Urinary bladder (tissue), 4 donors: ENCODE measurements around the gene PARP3. TPM values are rescaled to one million over a fixed set of nuclear protein-coding genes. Genes with fewer than 3 reads are reported as not detected.

Source experiments
- DNase-seq: peaks from one replicate; pipeline ENCODE4 v3.0.0-alpha.2; 2015; ENCODE audit errors: extremely low spot score
- H3K27ac ChIP-seq: one replicate; pipeline ENCODE4 v1.5.1; 2013; ENCODE audit warnings: low read depth, mild to moderate bottlenecking, moderate library complexity
- H3K36me3 ChIP-seq: one replicate; pipeline ENCODE4 v1.6.1; 2013; ENCODE audit warnings: mild to moderate bottlenecking, moderate library complexity; ENCODE audit not compliant: insufficient read depth
- H3K4me1 ChIP-seq: one replicate; pipeline ENCODE4 v1.6.1; 2013; ENCODE audit warnings: mild to moderate bottlenecking, moderate library complexity; ENCODE audit not compliant: insufficient read depth
- H3K4me3 ChIP-seq: one replicate; pipeline ENCODE4 v1.5.1; 2013; ENCODE audit warnings: low read depth, low read length
- whole genome bisulfite sequencing: extraction: QIAGEN DNeasy Blood & Tissue Kit; methylation state at CpG from one replicate; pipeline ENCODE4 v1.1.7; 2013; 5-methylcytosine and 5-hydroxymethylcytosine counted together
- polyA plus RNA-seq: library from polyadenylated mRNA; stranded (reverse); fragments of 200-250 nt; gene quantifications from one replicate; pipeline ENCODE4 v1.2.3, GENCODE V29; 2013
- total RNA-seq: library from RNA; depleted of rRNA; stranded (reverse); fragments of >200 nt; gene quantifications from one replicate; pipeline ENCODE4 v1.2.3, GENCODE V29; 2014
- donor health status: healthy with polysubstance abuse.
- donor health status: healthy.

PARP3 gene
- total and polyA plus RNA-seq, 2 donors: 6.1 to 15.0 TPM

GRCh38 chr3:51961602-51962569 lies 19.7 kb downstream of the PARP3 start:
- Histone ChIP-seq H3K36me3 (no peaks in the 10 kb centered on the region), H3K4me3 (no peak overlapping the region), H3K4me1 (no peaks in the 10 kb centered on the region), H3K27ac (no peak overlapping the region)
- no peak for DNase-seq
- 52% methylated on average over 9 of the region's 9 CpGs for WGBS

DNA sequence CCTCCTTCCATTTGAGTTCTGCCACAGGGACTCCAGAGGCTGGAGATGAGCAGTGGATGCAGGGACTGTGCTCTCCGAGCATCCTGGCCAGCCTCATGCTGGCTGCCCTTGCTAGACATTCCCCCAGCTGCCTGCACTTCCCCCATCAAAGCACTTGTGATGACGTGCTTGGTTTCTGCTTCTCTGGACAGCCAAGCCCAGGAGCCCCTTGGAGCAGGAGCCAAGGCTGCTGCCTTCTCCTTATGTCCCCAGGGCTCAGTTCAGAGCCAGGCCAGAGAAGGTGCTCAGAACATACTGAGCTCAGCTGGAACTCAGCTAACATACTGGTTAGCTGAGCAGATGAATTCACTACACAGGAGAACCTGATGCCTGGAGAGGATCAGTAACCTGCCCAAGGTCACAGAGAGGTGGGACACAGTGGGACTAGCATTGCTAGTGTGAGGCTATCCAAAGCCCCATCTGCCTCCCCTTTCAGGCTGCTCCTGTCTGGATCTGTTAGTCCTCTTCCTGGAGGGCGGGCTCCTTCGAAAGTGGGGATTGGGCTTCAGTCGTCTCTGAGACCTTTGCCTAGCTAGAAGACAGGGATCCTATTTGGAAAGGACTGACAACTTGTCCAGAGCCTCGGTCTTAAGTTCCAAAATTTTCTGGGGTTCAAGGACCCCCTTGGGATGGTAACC lies 20.8 kb downstream of the PARP3 start:
- no peak overlapping the region for H3K4me3 ChIP-seq
- 72% methylated on average over 6 of the region's 6 CpGs for WGBS
- no peak for DNase-seq
- H3K4me1 ChIP-seq: no peaks in the 10 kb centered on the region
- H3K36me3 ChIP-seq: no peaks in the 10 kb centered on the region
- H3K27ac ChIP-seq: no peak overlapping the region

GRCh38 chr3:51963951-51964451 lies 21.8 kb downstream of the PARP3 start:
- H3K27ac ChIP-seq: no peak overlapping the region
- WGBS: 69% methylated on average over 12 of the region's 12 CpGs
- no peaks in the 10 kb centered on the region for H3K4me1 ChIP-seq
- DNase-seq: no peak
- no peaks in the 10 kb centered on the region for H3K36me3 ChIP-seq
- no peak overlapping the region for H3K4me3 ChIP-seq

GRCh38 chr3:51964521-51964920 lies 22.4 kb downstream of the PARP3 start:
- no peak overlapping the region for H3K27ac ChIP-seq
- no peaks in the 10 kb centered on the region for H3K4me1 ChIP-seq
- 75% methylated on average over 4 of the region's 4 CpGs for whole genome bisulfite sequencing
- no peaks in the 10 kb centered on the region for H3K36me3 ChIP-seq
- no peak for DNase-seq
- H3K4me3 ChIP-seq: no peak overlapping the region

DNA sequence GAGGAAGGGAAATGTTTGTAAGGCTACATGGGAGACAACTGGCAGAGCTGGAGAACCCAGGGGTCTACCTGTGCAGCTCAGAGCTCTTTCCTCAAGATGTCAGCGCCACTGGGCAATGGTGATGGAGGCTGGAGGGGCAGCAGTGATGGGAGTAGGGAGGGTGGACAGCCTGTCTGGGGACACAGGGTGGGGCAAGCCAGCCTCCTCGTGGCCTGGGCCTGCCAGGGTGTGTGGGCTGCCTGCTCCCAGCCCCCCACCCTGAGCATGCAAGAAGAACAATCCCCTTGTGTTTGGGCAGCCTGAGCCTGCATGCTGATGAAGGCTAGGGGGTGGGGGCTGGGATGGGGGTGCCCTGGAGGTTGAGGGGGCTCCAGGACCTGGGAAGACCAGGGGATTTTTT lies 23.9 kb downstream of the PARP3 start:
- Histone ChIP-seq H3K4me1 (no peaks in the 10 kb centered on the region), H3K27ac (no peak overlapping the region), H3K4me3 (no peak overlapping the region), H3K36me3 (no peaks in the 10 kb centered on the region)
- WGBS: 74% methylated on average over 2 of the region's 2 CpGs
- no peak for DNase-seq

DNA sequence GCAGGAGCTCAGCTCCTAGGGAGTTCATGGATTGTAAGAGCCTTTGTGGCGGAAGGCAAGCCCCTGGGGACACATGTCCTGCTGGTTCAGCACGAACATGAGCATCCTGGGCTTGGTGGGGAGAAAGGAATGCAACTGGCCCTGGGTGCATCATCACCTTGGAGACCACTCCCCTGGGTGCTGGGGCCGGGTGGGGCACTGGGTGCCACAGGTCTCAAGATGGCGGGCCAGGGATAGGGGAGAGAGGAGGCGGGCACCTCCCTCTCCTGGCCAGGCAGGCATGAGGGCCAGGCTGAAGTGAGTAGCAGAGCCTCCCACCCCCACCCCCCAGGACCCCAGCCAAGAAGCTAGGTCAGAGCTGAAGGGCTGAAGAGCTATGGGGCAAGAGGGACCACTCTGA lies 24.3 kb downstream of the PARP3 start:
- no peak overlapping the region for H3K27ac ChIP-seq
- no peak for DNase-seq
- no peaks in the 10 kb centered on the region for H3K36me3 ChIP-seq
- H3K4me3 ChIP-seq: peak overlapping the region; percentile 75
- H3K4me1 ChIP-seq: no peaks in the 10 kb centered on the region
- 72% methylated on average over 5 of the region's 5 CpGs for WGBS

- Histone ChIP-seq H3K36me3 (no peaks in the 10 kb centered on the region), H3K4me3 (peak overlapping the region; percentile 75), H3K4me1 (no peaks in the 10 kb centered on the region), H3K27ac (peak overlapping the region; percentile 74)
- DNase-seq: no peak
- 3% methylated on average over 33 of the region's 33 CpGs for WGBS
These were observed 24.8 kb downstream of the PARP3 start for GRCh38 chr3:51966922-51967383.

DNA sequence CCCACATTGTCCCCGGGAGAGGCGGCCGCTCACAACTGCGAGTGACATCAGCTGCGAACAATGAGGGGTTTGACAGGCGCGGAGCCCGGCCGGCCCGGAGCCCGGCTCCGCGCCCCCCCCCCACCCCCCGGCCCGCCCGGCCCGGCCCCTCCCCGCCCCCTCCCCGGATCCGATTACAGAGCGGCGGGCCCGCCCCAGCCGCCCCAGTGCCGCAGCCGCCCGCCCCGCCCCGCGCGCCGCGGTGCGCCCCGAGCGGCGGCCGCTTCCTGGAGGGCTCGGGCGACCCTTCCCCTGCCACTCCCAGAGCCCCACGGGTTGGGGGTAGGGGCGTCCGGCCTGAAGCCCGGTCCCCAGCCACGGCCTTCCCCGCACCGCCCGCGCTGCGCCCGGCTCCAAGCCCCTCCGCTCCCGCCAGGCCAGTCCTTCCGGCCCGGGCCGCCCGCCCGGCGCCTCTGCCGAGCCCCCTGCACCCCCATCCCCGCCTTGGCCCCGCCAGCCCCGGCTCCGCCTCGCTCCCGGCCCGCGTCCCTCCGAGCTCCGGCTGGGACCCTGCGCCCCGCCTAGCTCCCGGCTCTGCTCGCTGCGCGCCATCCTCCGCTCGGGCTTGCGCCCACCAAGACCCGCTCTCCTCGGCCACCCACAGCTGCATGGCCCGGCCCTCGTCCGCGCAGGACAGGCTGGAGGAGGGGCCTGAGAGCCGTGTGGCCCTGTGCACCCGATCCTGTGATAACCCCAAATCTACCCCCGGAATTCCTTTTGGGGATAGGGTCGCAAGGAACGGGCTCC lies 25.4 kb downstream of the PARP3 start, which contains the start of gene PCBP4:
Gene PCBP4, minus strand, starts transcription at position 71 of the 786 bp plus-strand sequence. CDS start 6,214 bp downstream, outside the sequence.
- no peak for DNase-seq
- H3K36me3 ChIP-seq: no peaks in the 10 kb centered on the region
- no peaks in the 10 kb centered on the region for H3K4me1 ChIP-seq

DNA sequence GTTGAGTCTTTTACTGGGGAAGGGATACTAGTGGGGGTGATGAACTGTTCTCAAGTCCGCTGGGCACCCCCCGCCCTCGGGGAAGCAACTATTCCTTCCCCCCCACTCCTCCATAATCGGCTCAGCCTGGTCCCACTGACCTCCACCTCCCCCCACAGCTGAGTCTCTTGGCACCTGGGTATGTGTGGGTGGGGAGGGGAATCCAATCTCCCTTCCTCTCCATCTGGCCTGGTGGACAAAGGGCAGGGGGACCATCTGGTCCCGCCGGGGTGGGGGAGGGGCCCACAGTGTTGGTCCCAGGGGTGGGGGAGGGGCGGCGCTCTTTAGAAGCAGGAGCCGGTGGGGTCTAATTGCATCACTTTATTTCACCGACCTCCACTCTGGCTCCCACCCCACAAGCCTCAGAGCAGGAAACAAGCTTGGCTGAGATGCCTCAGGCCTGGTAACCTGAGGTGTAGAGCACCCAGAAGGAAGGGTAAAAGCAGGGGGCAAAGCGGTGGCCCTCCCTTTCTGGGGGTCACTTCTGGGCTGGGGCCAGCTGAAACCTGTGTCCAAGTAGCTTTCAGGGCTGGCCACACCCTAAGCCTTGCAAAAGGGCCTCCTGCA lies 26.1 kb downstream of the PARP3 start:
- H3K4me1 ChIP-seq: no peaks in the 10 kb centered on the region

More for the DNA sequence above, 25.4 kb downstream of the PARP3 start, which contains the start of gene PCBP4:
- Histone ChIP-seq H3K4me3 (peak within 1 kb of the TSS; percentile 75), H3K27ac (peak within 1 kb of the TSS; percentile 88)
- under 1% methylated on average over 89 of the region's 90 CpGs for WGBS

DNA sequence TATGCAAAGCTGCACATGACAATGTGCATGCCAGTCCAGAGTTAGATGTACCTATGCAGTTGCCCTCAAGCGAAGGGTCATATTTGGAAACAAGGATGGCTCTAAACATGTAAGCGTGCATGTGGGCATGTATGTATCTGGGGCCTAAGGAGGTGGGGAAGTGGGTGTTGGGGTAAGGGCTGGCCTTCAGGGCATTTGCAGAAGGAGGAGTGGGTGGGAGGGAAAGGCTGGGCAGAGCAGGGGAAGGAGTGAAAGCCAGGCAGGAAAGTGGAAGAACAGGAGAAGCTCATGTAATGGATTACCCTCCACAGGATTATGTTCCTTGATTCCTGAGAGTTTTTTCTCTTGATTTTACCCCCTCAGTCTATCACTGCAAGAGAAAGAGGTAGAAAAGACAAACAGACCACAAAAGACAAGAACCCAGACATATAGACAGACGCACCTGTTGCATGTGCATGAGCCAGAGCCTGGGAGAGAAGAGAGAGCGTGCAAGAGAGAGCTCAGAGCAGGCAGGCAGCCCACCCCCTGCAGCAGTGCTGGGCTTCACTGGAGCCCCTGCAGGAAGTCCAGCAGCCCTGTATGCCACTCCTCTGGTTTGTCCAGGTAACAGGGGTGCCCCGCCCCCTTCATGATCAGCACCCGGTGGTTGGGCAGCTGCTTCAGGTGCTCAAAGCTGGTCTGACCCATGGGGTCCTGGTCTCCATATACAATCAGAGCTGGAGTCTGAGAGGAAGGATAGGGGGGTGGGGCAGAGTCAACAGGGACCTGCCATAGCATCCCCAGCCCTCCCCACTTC lies 26.9 kb downstream of the PARP3 start:
- H3K4me3 ChIP-seq: no peak overlapping the region
- DNase-seq: no peak
- no peak overlapping the region for H3K27ac ChIP-seq
- WGBS: 83% methylated on average over 6 of the region's 6 CpGs
- H3K4me1 ChIP-seq: no peaks in the 10 kb centered on the region
- no peaks in the 10 kb centered on the region for H3K36me3 ChIP-seq

More for the DNA sequence above, 26.1 kb downstream of the PARP3 start:
- 11% methylated on average over 11 of the region's 11 CpGs for WGBS
- peak overlapping the region; percentile 75 for H3K4me3 ChIP-seq
- no peak for DNase-seq
- H3K36me3 ChIP-seq: no peaks in the 10 kb centered on the region
- peak overlapping the region; percentile 88 for H3K27ac ChIP-seq

GRCh38 chr3:51969841-51970240 lies 27.7 kb downstream of the PARP3 start:
- Histone ChIP-seq H3K27ac (no peak overlapping the region), H3K4me1 (no peaks in the 10 kb centered on the region), H3K4me3 (no peak overlapping the region), H3K36me3 (no peaks in the 10 kb centered on the region)
- 74% methylated on average over 4 of the region's 4 CpGs for WGBS
- no peak for DNase-seq

- DNase-seq: no peak
- H3K36me3 ChIP-seq: no peaks in the 10 kb centered on the region
- H3K27ac ChIP-seq: no peak overlapping the region
- H3K4me1 ChIP-seq: no peaks in the 10 kb centered on the region
- WGBS: 77% methylated on average over 6 of the region's 6 CpGs
- H3K4me3 ChIP-seq: no peak overlapping the region
These were observed 28.6 kb downstream of the PARP3 start for GRCh38 chr3:51970606-51971300.
